Muscle layer of duodenum (tissue), 2 donors: ENCODE results near the gene MAB21L1.

ENCODE experiments used
- H3K27ac ChIP-seq: one replicate; pipeline ENCODE4 v1.7.0; 2013; ENCODE audit warnings: mild to moderate bottlenecking, low read length
- H3K27me3 ChIP-seq: one replicate; pipeline ENCODE4 v1.7.0; 2013; ENCODE audit warnings: low read depth, mild to moderate bottlenecking, control low read depth, low read length
- H3K36me3 ChIP-seq, 2 donors: one replicate each; pipeline ENCODE4 v1.7.0; 2013; ENCODE audit warnings: low read length in 2 of 2, control low read depth in 1 of 2, mild to moderate bottlenecking in 1 of 2; ENCODE audit not compliant: insufficient read depth in 2 of 2, control insufficient read depth in 1 of 2
- H3K4me1 ChIP-seq, 2 donors: one replicate each; pipeline ENCODE4 v1.7.0; 2013; ENCODE audit warnings: low read length in 2 of 2, mild to moderate bottlenecking in 2 of 2, control low read depth in 1 of 2, moderate library complexity in 1 of 2; ENCODE audit not compliant: insufficient read depth in 2 of 2, control insufficient read depth in 1 of 2
- H3K4me3 ChIP-seq, 2 donors: one replicate each; pipeline ENCODE4 v1.7.0; 2013; ENCODE audit warnings: low read length in 2 of 2, low read depth in 1 of 2, mild to moderate bottlenecking in 1 of 2
- H3K9me3 ChIP-seq, 2 donors: one replicate each; pipeline ENCODE4 v1.7.0; 2013; ENCODE audit warnings: low read length in 2 of 2, control low read depth in 1 of 2, mild to moderate bottlenecking in 1 of 2; ENCODE audit not compliant: control insufficient read depth in 1 of 2
- donor health status: healthy.

Gene MAB21L1

DNA sequence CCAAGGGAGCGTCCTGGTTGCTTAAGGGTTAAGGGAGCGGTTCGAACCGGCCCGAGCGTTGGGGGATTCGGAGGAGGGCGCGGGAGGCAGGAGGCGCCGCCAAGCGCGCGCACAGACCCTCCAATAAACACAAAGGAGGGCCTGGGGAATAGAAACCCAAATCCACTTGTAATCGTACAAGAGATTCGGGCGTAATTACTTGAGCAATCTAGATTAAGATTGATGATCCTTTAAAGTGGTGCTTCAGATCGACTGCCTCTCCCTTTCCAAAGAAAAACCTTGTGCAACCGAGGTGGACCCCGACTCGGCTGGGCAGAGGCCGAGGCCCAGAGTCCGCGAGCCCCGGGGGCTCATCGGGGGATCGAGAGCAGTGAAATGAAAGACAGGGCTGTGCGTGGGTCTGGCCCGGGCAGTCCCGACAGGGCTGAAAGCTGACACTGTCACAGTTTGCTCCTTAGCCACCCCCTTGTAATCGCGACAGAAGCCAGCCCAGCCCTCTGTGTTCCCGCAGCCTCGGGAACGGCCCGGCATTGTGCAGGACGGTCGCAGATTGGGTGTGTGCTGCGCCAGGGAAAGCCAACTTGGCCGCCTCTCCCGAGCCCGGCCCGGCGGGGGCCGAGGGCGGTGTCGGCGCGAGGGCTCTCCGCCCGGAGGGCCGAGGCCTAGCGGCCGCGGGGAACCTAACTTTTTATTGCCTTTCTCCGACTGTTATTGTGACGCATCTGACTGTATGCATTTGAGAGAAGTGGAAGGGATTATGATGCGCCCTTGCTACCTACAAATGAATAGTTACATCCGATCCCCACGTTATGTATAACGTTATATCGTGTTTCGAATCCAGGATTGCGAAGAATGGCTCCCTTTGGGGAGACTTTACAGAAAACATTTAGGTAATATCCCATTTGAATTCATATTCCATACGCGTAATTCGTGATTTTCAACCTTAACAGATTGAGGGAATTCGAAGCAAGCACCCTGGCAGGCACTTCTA, 5.5 kb downstream of the MAB21L1 start:
- H3K4me3 ChIP-seq, result peak overlapping the region; percentile 55 to 61
- peak overlapping the region; percentile 72 for H3K27ac ChIP-seq

DNA sequence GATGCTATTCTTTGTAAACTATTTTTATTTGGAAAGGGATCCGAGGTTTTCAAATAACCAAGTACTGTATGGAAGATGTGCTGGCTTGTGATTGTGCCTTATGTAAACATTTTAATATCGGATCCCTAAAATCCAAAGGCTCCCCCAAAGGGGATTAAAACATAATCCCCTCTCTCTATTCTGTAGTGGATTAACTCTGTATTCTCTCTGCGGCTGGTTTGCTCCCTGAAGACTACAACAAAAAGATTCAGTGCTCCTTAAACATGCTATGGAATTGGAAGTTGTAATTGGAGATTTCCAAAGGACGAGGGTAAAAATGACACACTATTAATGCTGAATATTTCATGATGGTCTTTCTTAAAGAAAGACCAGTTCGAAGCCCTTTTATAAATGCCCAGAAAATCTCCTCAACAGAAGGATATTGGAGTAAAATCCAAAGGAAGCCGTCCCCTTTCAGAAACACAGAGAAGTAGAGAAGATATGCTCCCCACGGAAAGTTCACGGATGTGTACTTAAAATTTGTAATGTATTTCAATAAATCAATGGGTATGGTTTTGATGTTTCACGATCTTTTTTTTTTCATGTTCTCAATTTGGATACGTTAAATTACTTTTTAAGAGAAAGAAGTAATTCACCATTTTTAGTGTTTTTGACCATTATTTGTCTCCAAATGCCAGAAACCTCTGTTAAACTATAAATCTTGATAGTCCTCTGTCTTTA, 6.5 kb downstream of the MAB21L1 start:
- H3K36me3 ChIP-seq, result no peaks in the 10 kb centered on the region
- peak overlapping the region; percentile 72 for H3K27ac ChIP-seq
- no peaks in the 10 kb centered on the region for H3K4me1 ChIP-seq
- peaks cover 15% of the 10 kb centered on the region for H3K27me3 ChIP-seq
- H3K4me3 ChIP-seq, result peak overlapping the region; percentile 55 to 61
- no peaks in the 10 kb centered on the region for H3K9me3 ChIP-seq

More for the DNA sequence above, 5.5 kb downstream of the MAB21L1 start:
- Histone ChIP-seq H3K4me1 (no peaks in the 10 kb centered on the region), H3K27me3 (peaks cover 23% of the 10 kb centered on the region), H3K36me3 (peaks cover 0 to 6% of the 10 kb centered on the region in 2 donors), H3K9me3 (no peaks in the 10 kb centered on the region)

GRCh38 chr13:35468195-35468594, 8.3 kb downstream of the MAB21L1 start:
- Histone ChIP-seq H3K9me3 (no peaks in the 10 kb centered on the region), H3K4me1 (no peaks in the 10 kb centered on the region), H3K27me3 (peaks cover 15% of the 10 kb centered on the region), H3K27ac (no peak overlapping the region), H3K36me3 (no peaks in the 10 kb centered on the region), H3K4me3 (no peak overlapping the region)

DNA sequence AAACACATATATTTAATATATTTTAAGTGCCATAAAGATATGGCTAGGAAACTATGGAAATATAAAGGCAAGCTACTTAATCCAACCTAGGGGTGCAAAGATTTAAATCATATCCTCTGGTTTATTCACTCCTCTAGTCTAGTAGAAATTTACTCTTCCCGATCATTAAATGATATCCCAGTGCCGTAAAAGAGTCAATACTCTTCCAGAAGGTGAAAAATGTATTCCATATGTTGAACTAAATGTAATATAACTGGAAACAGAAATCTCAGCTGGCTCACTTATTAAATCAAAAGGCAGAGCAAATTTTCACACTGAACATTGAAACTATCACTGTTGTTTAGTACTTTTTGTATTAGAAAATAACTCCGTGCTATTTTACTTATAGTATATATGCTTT, 11.1 kb downstream of the MAB21L1 start:
- Histone ChIP-seq H3K27ac (no peak overlapping the region), H3K27me3 (peaks cover 3% of the 10 kb centered on the region)

GRCh38 chr13:35460061-35460460, 16.4 kb downstream of the MAB21L1 start:
- H3K4me1 ChIP-seq, result no peaks in the 10 kb centered on the region
- H3K9me3 ChIP-seq, result no peaks in the 10 kb centered on the region
- peaks cover 0 to 3% of the 10 kb centered on the region in 2 donors for H3K36me3 ChIP-seq
- no peak overlapping the region for H3K27ac ChIP-seq
- H3K4me3 ChIP-seq, result no peak overlapping the region
- no peaks in the 10 kb centered on the region for H3K27me3 ChIP-seq

More for the DNA sequence above, 11.1 kb downstream of the MAB21L1 start:
- no peak overlapping the region for H3K4me3 ChIP-seq
- no peaks in the 10 kb centered on the region for H3K9me3 ChIP-seq
- no peaks in the 10 kb centered on the region for H3K4me1 ChIP-seq
- H3K36me3 ChIP-seq, result no peaks in the 10 kb centered on the region

DNA sequence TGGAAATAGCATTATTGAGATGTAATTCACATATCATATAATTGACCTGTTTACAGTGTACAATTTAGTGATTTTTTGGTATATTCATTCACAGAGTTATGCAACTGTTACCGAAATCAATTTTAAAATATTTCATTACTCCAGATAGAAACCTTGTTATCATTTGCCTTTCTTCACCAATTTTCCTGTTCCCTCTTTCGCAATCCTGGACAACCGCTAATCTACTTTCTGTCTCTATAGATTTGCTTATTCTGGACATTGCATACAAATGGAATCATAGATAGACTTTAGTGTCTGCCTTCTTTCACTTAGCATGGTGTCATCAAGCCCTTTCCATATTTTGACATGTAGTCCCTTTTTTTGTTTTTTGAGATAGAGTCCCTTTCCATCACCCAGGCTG, 19.2 kb downstream of the MAB21L1 start:
- H3K4me3 ChIP-seq, result no peak overlapping the region
- H3K27ac ChIP-seq, result no peak overlapping the region
- no peaks in the 10 kb centered on the region for H3K27me3 ChIP-seq
- no peaks in the 10 kb centered on the region for H3K9me3 ChIP-seq
- no peaks in the 10 kb centered on the region for H3K4me1 ChIP-seq
- peaks cover 0 to 3% of the 10 kb centered on the region in 2 donors for H3K36me3 ChIP-seq

DNA sequence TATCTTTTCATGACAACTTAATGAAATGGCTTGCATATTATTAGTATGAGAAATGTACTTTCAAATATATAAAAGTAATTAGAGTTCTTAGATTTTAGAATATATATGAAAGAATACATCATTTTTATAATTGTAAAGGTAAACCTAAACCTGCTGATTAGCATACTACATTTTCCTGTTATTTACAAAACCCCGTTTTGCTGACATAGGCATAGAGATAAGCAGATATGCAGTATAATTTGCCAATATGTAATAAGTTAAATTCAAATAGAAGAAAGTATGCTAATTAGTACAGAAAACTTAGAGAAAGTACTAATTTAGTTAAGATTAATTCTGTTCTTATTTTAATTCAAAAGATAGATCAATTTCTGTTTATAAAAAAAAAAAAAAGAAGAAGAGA, 21.5 kb downstream of the MAB21L1 start:
- H3K9me3 ChIP-seq, result no peaks in the 10 kb centered on the region
- no peak overlapping the region for H3K27ac ChIP-seq
- H3K36me3 ChIP-seq, result peaks cover 0 to 3% of the 10 kb centered on the region in 2 donors
- no peaks in the 10 kb centered on the region for H3K27me3 ChIP-seq
- no peak overlapping the region for H3K4me3 ChIP-seq
- H3K4me1 ChIP-seq, result no peaks in the 10 kb centered on the region

- H3K27ac ChIP-seq, result no peak overlapping the region
- no peak overlapping the region for H3K4me3 ChIP-seq
- H3K27me3 ChIP-seq, result no peaks in the 10 kb centered on the region
- no peaks in the 10 kb centered on the region for H3K4me1 ChIP-seq
- no peaks in the 10 kb centered on the region for H3K9me3 ChIP-seq
- H3K36me3 ChIP-seq, result no peaks in the 10 kb centered on the region
These were observed 26.7 kb downstream of the MAB21L1 start for GRCh38 chr13:35449821-35450220.

- Histone ChIP-seq H3K9me3 (no peaks in the 10 kb centered on the region), H3K27me3 (no peaks in the 10 kb centered on the region), H3K4me3 (no peak overlapping the region), H3K36me3 (no peaks in the 10 kb centered on the region), H3K4me1 (no peaks in the 10 kb centered on the region), H3K27ac (no peak overlapping the region)
These were observed 28.0 kb downstream of the MAB21L1 start for GRCh38 chr13:35448465-35448864.
